ENCODE results near the gene ACO2.

DNA sequence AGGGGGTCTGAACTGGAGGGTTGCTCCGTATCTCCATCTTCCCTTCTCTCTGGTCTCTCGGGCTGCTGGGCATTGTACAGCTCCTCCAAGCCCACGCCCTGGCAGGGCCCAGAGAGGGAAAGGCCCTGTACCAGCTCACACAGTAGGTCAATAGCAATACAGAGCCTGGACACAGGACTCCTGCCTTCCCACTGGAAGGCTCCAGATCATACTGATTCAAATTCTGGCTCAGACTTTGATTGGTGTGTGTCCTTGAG is 98.5 kb downstream of the ACO2 start:
- TF ChIP-seq, protein P1, sequence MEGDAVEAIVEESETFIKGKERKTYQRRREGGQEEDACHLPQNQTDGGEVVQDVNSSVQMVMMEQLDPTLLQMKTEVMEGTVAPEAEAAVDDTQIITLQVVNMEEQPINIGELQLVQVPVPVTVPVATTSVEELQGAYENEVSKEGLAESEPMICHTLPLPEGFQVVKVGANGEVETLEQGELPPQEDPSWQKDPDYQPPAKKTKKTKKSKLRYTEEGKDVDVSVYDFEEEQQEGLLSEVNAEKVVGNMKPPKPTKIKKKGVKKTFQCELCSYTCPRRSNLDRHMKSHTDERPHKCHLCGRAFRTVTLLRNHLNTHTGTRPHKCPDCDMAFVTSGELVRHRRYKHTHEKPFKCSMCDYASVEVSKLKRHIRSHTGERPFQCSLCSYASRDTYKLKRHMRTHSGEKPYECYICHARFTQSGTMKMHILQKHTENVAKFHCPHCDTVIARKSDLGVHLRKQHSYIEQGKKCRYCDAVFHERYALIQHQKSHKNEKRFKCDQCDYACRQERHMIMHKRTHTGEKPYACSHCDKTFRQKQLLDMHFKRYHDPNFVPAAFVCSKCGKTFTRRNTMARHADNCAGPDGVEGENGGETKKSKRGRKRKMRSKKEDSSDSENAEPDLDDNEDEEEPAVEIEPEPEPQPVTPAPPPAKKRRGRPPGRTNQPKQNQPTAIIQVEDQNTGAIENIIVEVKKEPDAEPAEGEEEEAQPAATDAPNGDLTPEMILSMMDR (IDR thresholded peaks at IDR 0.05) = no peak
- no peak for TF ChIP-seq POLR2A (IDR thresholded peaks at IDR 0.05)

Measured in body of pancreas (tissue), 4 donors.